ENCODE data around the gene PPP2R3C. TPM values are rescaled to one million over a fixed set of nuclear protein-coding genes. Genes with fewer than 3 reads are reported as not detected.

Gene PPP2R3C
- total and polyA plus RNA-seq, 2 experiments from 2014 or later: 35.9 to 43.0 TPM

GRCh38 chr14:35079742-35080141 lies 42.0 kb downstream of the PPP2R3C start (continued):
- TF ChIP-seq CTCF (conservative IDR thresholded peaks at IDR 0.05; ENCODE audit: low read depth in 2 of 2): no peak
- no peak for TF ChIP-seq ZNF331 (CRISPR knock-in tag; IDR thresholded peaks at IDR 0.05; ENCODE audit: low read depth)
- no peak for TF ChIP-seq CREB1 (CRISPR knock-in tag; IDR thresholded peaks at IDR 0.05; ENCODE audit: low read depth)
- TF ChIP-seq ETS1 (IDR thresholded peaks at IDR 0.05): no peak
- TF ChIP-seq EZH2 (IDR thresholded peaks at IDR 0.05; ENCODE audit: low read depth, unreplicated experiment): no peak
- TF ChIP-seq NANOG (IDR thresholded peaks at IDR 0.05; ENCODE audit: borderline replicate concordance): no peak
- TF ChIP-seq STAT1 (IDR thresholded peaks at IDR 0.05; ENCODE audit: unreplicated experiment): no peak
- TF ChIP-seq EZH2phosphoT487 (IDR thresholded peaks at IDR 0.05; ENCODE audit: unreplicated experiment): no peak
- TF ChIP-seq JUNB (IDR thresholded peaks at IDR 0.05; ENCODE audit: unreplicated experiment): no peak
- TF ChIP-seq POLR2AphosphoS5 (IDR thresholded peaks at IDR 0.05; ENCODE audit: low read depth): no peak
- TF ChIP-seq, protein P1, sequence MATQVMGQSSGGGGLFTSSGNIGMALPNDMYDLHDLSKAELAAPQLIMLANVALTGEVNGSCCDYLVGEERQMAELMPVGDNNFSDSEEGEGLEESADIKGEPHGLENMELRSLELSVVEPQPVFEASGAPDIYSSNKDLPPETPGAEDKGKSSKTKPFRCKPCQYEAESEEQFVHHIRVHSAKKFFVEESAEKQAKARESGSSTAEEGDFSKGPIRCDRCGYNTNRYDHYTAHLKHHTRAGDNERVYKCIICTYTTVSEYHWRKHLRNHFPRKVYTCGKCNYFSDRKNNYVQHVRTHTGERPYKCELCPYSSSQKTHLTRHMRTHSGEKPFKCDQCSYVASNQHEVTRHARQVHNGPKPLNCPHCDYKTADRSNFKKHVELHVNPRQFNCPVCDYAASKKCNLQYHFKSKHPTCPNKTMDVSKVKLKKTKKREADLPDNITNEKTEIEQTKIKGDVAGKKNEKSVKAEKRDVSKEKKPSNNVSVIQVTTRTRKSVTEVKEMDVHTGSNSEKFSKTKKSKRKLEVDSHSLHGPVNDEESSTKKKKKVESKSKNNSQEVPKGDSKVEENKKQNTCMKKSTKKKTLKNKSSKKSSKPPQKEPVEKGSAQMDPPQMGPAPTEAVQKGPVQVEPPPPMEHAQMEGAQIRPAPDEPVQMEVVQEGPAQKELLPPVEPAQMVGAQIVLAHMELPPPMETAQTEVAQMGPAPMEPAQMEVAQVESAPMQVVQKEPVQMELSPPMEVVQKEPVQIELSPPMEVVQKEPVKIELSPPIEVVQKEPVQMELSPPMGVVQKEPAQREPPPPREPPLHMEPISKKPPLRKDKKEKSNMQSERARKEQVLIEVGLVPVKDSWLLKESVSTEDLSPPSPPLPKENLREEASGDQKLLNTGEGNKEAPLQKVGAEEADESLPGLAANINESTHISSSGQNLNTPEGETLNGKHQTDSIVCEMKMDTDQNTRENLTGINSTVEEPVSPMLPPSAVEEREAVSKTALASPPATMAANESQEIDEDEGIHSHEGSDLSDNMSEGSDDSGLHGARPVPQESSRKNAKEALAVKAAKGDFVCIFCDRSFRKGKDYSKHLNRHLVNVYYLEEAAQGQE (IDR thresholded peaks at IDR 0.05; ENCODE audit: unreplicated experiment): no peak

GRCh38 chr14:35078082-35078481 lies 43.7 kb downstream of the PPP2R3C start:
- ATAC-seq (no peak), DNase-seq (ENCODE audit: low spot score) (no peak)
- no peak overlapping the region for H3K4me3 Mint-ChIP-seq
- no peak for TF ChIP-seq STAT1 (IDR thresholded peaks at IDR 0.05; ENCODE audit: unreplicated experiment)
- peaks cover 11% of the 10 kb centered on the region; the same call in 1 of the 3 replicates for H3K36me3 Mint-ChIP-seq (ENCODE audit: low read depth)
- Histone ChIP-seq H3K36me3 (ENCODE audit: insufficient read depth) (no peaks in the 10 kb centered on the region; the same call in 1 of the 2 replicates), H2AFZ (no peak overlapping the region), H3K27me3 (ENCODE audit: insufficient read depth) (no peaks in the 10 kb centered on the region), H3K4me3 (no peak overlapping the region), H3K4me2 (no peak overlapping the region), H3K79me2 (replicated peaks; ENCODE audit: insufficient read depth) (no peaks in the 10 kb centered on the region), H3K27ac (ENCODE audit: low read depth) (no peak overlapping the region), H4K20me1 (replicated peaks; ENCODE audit: insufficient read depth) (no peaks in the 10 kb centered on the region), H3K4me1 (ENCODE audit: insufficient read depth) (no peaks in the 10 kb centered on the region), H3F3A (replicated peaks; ENCODE audit: low read depth) (no peaks in the 10 kb centered on the region), H3K9me2 (ENCODE audit: insufficient read depth) (no peaks in the 10 kb centered on the region)
- H3K4me1 Mint-ChIP-seq: no peaks in the 10 kb centered on the region
- no peak overlapping the region for H3K27ac Mint-ChIP-seq
- no peaks in the 10 kb centered on the region for H3K27me3 Mint-ChIP-seq (ENCODE audit: insufficient read depth, low read depth, poor library complexity)
- H3K9me3 Mint-ChIP-seq: no peaks in the 10 kb centered on the region
